OCI-LY7 (cell line): ENCODE results near the gene SLC39A13. TPM values are rescaled to one million over a fixed set of nuclear protein-coding genes. Genes with fewer than 3 reads are reported as not detected.

Source experiments
- microRNA-seq: library from miRNA; unstranded; fragments of <30 nt; microRNA quantifications from one replicate; pipeline ENCODE4 v1.2.0, GENCODE V29; 2022; ENCODE audit warnings: borderline replicate concordance
- small RNA-seq: library from RNA; depleted of rRNA; stranded (forward); fragments of <200 nt; gene quantifications from one replicate; pipeline ENCODE3, GENCODE V24; 2014
- total RNA-seq, 2 experiments: library from RNA; depleted of rRNA in 1 of 2; stranded (reverse); fragments of >200 nt in 1 of 2; shearing (Covaris generic) in 1 of 2; gene quantifications; 2 replicates each; pipeline ENCODE4 v1.2.3, GENCODE V29; 2014 to 2022

Gene SLC39A13
- total RNA-seq, 2 experiments from 2014 or later, result 30.5 to 31.8 TPM

Small RNA genes lying within 50 kb of the gene (microRNA-seq; reads per million reads assigned to microRNA genes)
- gene MIR4487, result not detected

Small RNA genes lying within 50 kb of the gene (small RNA-seq; reads per million reads assigned to genes)
- gene MIR4487, result not detected

Other genes with a start within 250 kb of the SLC39A13 start
- gene ARFGAP2, start 231.7 kb upstream of the SLC39A13 start, total RNA-seq (2014; rRNA removed; shearing (Covaris generic)), result 116 and 136 TPM in 2 replicates
- 126 and 135 TPM in 2 replicates for gene ARFGAP2, start 231.7 kb upstream of the SLC39A13 start, total RNA-seq (2022)
- gene PACSIN3, start 222.2 kb upstream of the SLC39A13 start, total RNA-seq (2014; rRNA removed; shearing (Covaris generic)), result not detected in 2 replicates
- gene PACSIN3, start 222.2 kb upstream of the SLC39A13 start, total RNA-seq (2022), result not detected in 2 replicates
- gene DDB2, start 193.6 kb upstream of the SLC39A13 start, total RNA-seq (2014; rRNA removed; shearing (Covaris generic)), result 15.6 and 19.9 TPM in 2 replicates
- 36.0 and 39.4 TPM in 2 replicates for gene DDB2, start 193.6 kb upstream of the SLC39A13 start, total RNA-seq (2022)
- 24.5 TPM in 2 replicates for gene ACP2, start 159.8 kb upstream of the SLC39A13 start, total RNA-seq (2014; rRNA removed; shearing (Covaris generic))
- 24.2 and 26.5 TPM in 2 replicates for gene ACP2, start 159.8 kb upstream of the SLC39A13 start, total RNA-seq (2022)
- gene NR1H3, start 150.6 kb upstream of the SLC39A13 start, total RNA-seq (2014; rRNA removed; shearing (Covaris generic)), result 6.2 and 7.7 TPM in 2 replicates
- 14.4 and 14.7 TPM in 2 replicates for gene NR1H3, start 150.6 kb upstream of the SLC39A13 start, total RNA-seq (2022)
- 32.1 and 36.6 TPM in 2 replicates for gene MADD, start 138.5 kb upstream of the SLC39A13 start, total RNA-seq (2014; rRNA removed; shearing (Covaris generic))
- 47.8 and 48.8 TPM in 2 replicates for gene MADD, start 138.5 kb upstream of the SLC39A13 start, total RNA-seq (2022)
- 0.10 and 0.25 TPM in 2 replicates for gene MYBPC3, start 55.9 kb upstream of the SLC39A13 start, total RNA-seq (2014; rRNA removed; shearing (Covaris generic))
- 0.18 and 0.29 TPM in 2 replicates for gene MYBPC3, start 55.9 kb upstream of the SLC39A13 start, total RNA-seq (2022)
- gene SPI1, start 30.0 kb upstream of the SLC39A13 start, total RNA-seq (2014; rRNA removed; shearing (Covaris generic)), result 48.9 and 79.6 TPM in 2 replicates
- gene SPI1, start 30.0 kb upstream of the SLC39A13 start, total RNA-seq (2022), result 71.2 and 73.3 TPM in 2 replicates
- gene PSMC3, start 17.8 kb downstream of the SLC39A13 start, total RNA-seq (2014; rRNA removed; shearing (Covaris generic)), result 122 and 135 TPM in 2 replicates
- 127 and 144 TPM in 2 replicates for gene PSMC3, start 17.8 kb downstream of the SLC39A13 start, total RNA-seq (2022)
- gene RAPSN, start 40.5 kb downstream of the SLC39A13 start, total RNA-seq (2014; rRNA removed; shearing (Covaris generic)), result 0.26 TPM in 1 of 2 replicates, not detected in the other
- not detected in 2 replicates for gene RAPSN, start 40.5 kb downstream of the SLC39A13 start, total RNA-seq (2022)
- gene CELF1, start 144.5 kb downstream of the SLC39A13 start, total RNA-seq (2014; rRNA removed; shearing (Covaris generic)), result 82.1 and 87.4 TPM in 2 replicates
- 143 and 149 TPM in 2 replicates for gene CELF1, start 144.5 kb downstream of the SLC39A13 start, total RNA-seq (2022)
- 52.6 and 62.8 TPM in 2 replicates for gene PTPMT1, start 157.0 kb downstream of the SLC39A13 start, total RNA-seq (2014; rRNA removed; shearing (Covaris generic))
- 27.6 TPM in 2 replicates for gene PTPMT1, start 157.0 kb downstream of the SLC39A13 start, total RNA-seq (2022)
- 25.2 and 25.8 TPM in 2 replicates for gene KBTBD4, start 170.4 kb downstream of the SLC39A13 start, total RNA-seq (2014; rRNA removed; shearing (Covaris generic))
- 18.4 and 18.6 TPM in 2 replicates for gene KBTBD4, start 170.4 kb downstream of the SLC39A13 start, total RNA-seq (2022)
- gene NDUFS3, start 170.5 kb downstream of the SLC39A13 start, total RNA-seq (2014; rRNA removed; shearing (Covaris generic)), result 73.9 and 92.7 TPM in 2 replicates
- 122 and 135 TPM in 2 replicates for gene NDUFS3, start 170.5 kb downstream of the SLC39A13 start, total RNA-seq (2022)
- 0.22 and 0.85 TPM in 2 replicates for gene FAM180B, start 178.1 kb downstream of the SLC39A13 start, total RNA-seq (2014; rRNA removed; shearing (Covaris generic))
- 0.23 and 0.26 TPM in 2 replicates for gene FAM180B, start 178.1 kb downstream of the SLC39A13 start, total RNA-seq (2022)
- 3.6 TPM in 1 of 2 replicates, not detected in the other for gene C1QTNF4, start 185.8 kb downstream of the SLC39A13 start, total RNA-seq (2014; rRNA removed; shearing (Covaris generic))
- 0.30 TPM in 1 of 2 replicates, not detected in the other for gene C1QTNF4, start 185.8 kb downstream of the SLC39A13 start, total RNA-seq (2022)
- 43.6 and 64.8 TPM in 2 replicates for gene MTCH2, start 234.0 kb downstream of the SLC39A13 start, total RNA-seq (2014; rRNA removed; shearing (Covaris generic))
- 112 and 119 TPM in 2 replicates for gene MTCH2, start 234.0 kb downstream of the SLC39A13 start, total RNA-seq (2022)